ENCODE measurements around the gene NAA10. TPM values are rescaled to one million over a fixed set of nuclear protein-coding genes. Genes with fewer than 3 reads are reported as not detected.

The NAA10 gene
- total and polyA plus RNA-seq, 7 donors, result 105 to 203 (median 166) TPM

DNA sequence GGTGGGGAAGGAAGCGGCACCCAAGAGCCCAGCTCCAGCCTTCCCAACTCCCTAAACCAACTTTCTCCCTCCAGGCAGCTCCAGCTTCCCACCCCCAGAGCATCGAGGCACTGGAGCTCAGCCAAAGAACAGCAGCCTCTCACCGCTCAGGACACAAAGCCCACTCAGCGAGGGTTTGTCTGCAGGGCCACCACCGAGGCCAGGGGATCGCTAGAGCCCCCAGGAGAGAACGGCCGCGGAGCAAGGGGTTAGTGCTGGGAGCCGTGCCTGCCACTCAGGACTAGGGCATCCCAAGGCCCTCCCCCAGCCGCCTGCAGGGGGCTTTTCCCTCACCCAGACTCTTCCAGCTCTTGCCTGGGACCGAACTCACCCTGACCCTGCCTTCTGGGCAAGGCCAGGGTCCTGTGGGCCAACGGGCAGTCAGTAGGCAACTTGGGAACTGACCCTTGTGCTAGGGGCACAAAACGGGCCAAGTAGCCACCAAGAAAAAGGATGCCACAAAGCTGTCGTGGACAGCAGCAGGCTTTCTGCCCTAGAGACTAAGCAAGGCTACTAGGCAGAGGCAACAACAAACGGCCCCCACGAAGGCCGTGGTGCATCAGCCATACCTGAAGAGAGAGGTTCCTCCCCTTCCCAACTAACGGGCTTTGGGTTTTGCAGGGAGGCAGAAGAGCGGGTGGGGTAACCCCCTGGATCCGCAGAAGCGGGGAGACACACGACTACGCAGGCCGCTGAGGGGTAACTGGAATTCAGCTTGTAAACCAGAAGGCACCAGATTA lies 34.5 kb upstream of the NAA10 start:
- Histone ChIP-seq H3K9me3 (no peaks in the 10 kb centered on the region), H3K27me3 (ENCODE audit: insufficient read depth in 3 of 3, low read length in 2 of 3) (no peaks in the 10 kb centered on the region), H3K4me3 (peak overlapping the region; percentile 80), H3K36me3 (ENCODE audit: insufficient read depth in 1 of 2, low read depth in 1 of 2) (peaks cover 0 to 2% of the 10 kb centered on the region in 2 donors), H3K27ac (peak overlapping the region; percentile 86), H3K4me1 (peaks cover 56% of the 10 kb centered on the region)
- 8 to 36% (median 14%) methylated on average over 20 to 25 of the region's 25 CpGs for WGBS, 3 donors
- ATAC-seq, result no peak
- no peak for TF ChIP-seq CTCF (IDR thresholded peaks at IDR 0.05)
- DNase-seq, result no peak
- intact Hi-C loops (cut with DNase I), result loop anchor here in 1 of 2 donors (5.0 kb wide), 1 partner anchor 187 kb away; the partner anchor contains the start of gene SRPK3

GRCh38 chrX:153968754-153969124 lies 33.9 kb upstream of the NAA10 start:
- peak overlapping the region; percentile 80 for H3K4me3 ChIP-seq
- H3K27me3 ChIP-seq (ENCODE audit: insufficient read depth in 3 of 3, low read length in 2 of 3), result no peaks in the 10 kb centered on the region
- peaks cover 51% of the 10 kb centered on the region for H3K4me1 ChIP-seq
- peak overlapping the region; percentile 86 for H3K27ac ChIP-seq
- no peak for TF ChIP-seq CTCF (IDR thresholded peaks at IDR 0.05)
- 11 to 50% (median 17%) methylated on average over 12 of the region's 12 CpGs for WGBS, 3 donors
- H3K36me3 ChIP-seq (ENCODE audit: insufficient read depth in 1 of 2, low read depth in 1 of 2), result peaks cover 0 to 8% of the 10 kb centered on the region in 2 donors
- peak in 3 of 4 donors; percentile 25 to 38 (median 28) for ATAC-seq
- intact Hi-C loops (cut with DNase I), result loop anchor here in 1 of 2 donors (5.0 kb wide), 1 partner anchor 186 kb away; the partner anchor contains the start of gene SRPK3
- H3K9me3 ChIP-seq, result no peaks in the 10 kb centered on the region
- peak; percentile 59 to 75 for DNase-seq

DNA sequence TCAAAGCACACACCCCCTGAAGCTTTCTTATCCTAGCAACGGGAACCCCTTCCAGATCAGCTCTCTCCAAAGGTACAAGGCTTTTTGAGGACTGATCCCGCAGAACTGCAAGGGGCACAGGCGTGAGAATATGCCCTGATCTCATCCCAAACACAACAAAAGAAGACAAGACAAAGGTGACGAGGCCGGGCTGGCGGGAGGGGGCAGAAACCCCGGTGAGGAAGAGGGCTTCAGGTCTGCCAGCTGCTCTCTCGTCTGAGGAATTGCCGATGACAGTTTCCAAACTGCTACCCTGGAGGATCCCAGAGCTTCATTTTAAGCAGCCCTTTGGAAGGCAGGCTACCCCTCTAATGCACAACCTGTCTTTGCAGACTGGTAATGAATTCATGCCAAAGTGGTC lies 33.4 kb upstream of the NAA10 start:
- peak overlapping the region; percentile 80 for H3K4me3 ChIP-seq
- ATAC-seq (no peak), DNase-seq (peak in 1 of 2 donors; percentile 48)
- WGBS, 3 donors, result 19 to 62% (median 28%) methylated on average over 9 of the region's 9 CpGs
- TF ChIP-seq CTCF (IDR thresholded peaks at IDR 0.05), result no peak
- no peaks in the 10 kb centered on the region for H3K27me3 ChIP-seq (ENCODE audit: insufficient read depth in 3 of 3, low read length in 2 of 3)
- intact Hi-C loops (cut with DNase I), result loop anchor here in 1 of 2 donors (5.0 kb wide), 1 partner anchor 186 kb away; the partner anchor contains the start of gene SRPK3
- H3K4me1 ChIP-seq, result peaks cover 49% of the 10 kb centered on the region
- peaks cover 2 to 13% of the 10 kb centered on the region in 2 donors for H3K36me3 ChIP-seq (ENCODE audit: insufficient read depth in 1 of 2, low read depth in 1 of 2)
- peak overlapping the region; percentile 86 for H3K27ac ChIP-seq
- H3K9me3 ChIP-seq, result no peaks in the 10 kb centered on the region

DNA sequence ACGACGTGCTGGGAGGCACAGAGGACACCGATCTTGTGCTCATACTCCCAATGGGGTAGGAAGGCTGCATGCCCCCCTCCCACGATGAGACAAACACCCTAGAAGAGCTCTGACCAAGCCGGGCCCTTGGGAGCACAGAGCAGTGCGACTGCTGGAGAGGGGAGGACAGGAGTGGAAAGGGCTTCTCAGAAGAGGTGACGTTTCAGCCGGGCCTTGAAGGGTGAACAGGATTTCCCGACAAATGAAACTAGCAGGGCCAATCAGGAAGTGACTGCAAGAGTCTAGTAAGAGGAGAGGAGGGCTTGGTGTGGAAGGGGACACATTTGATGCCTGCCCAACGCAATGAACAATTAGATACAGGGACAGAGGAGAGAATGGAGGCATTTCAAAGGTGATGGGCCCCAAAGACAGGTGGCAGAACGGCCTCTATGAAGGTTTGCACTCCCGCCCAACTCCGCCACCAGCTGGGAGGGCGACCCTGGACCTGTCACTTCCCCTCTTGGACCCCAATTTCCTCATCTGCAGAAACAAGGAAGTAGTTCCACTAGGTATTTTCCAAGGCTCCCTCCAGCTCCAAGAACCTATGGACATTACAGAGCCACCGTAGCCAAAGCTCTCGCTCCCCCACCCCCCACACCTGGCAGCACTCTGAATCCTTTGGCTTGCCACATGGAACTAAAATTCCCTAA lies 32.8 kb upstream of the NAA10 start:
- 41 to 72% (median 43%) methylated on average over 12 to 16 of the region's 16 CpGs for WGBS, 3 donors
- DNase-seq, result no peak
- Histone ChIP-seq H3K9me3 (no peaks in the 10 kb centered on the region), H3K36me3 (ENCODE audit: insufficient read depth in 1 of 2, low read depth in 1 of 2) (peaks cover 2 to 18% of the 10 kb centered on the region in 2 donors), H3K4me1 (peaks cover 49% of the 10 kb centered on the region), H3K4me3 (peak overlapping the region; percentile 80), H3K27ac (peak overlapping the region; percentile 86), H3K27me3 (ENCODE audit: insufficient read depth in 3 of 3, low read length in 2 of 3) (no peaks in the 10 kb centered on the region)
- ATAC-seq, result no peak
- intact Hi-C loops (cut with DNase I), result loop anchor here in 1 of 2 donors (5.0 kb wide), 1 partner anchor 185 kb away; the partner anchor contains the start of gene SRPK3
- no peak for TF ChIP-seq CTCF (IDR thresholded peaks at IDR 0.05)

All from psoas muscle (tissue), 8 donors.